HPDE6-E6E7 (cell line): ENCODE data around the gene COL17A1.

Experiments
- DNase-seq: peaks from one replicate; pipeline ENCODE4 v3.0.0; 2011; ENCODE audit warnings: missing footprints; ENCODE audit errors: extremely low spot score

Gene COL17A1

DNA sequence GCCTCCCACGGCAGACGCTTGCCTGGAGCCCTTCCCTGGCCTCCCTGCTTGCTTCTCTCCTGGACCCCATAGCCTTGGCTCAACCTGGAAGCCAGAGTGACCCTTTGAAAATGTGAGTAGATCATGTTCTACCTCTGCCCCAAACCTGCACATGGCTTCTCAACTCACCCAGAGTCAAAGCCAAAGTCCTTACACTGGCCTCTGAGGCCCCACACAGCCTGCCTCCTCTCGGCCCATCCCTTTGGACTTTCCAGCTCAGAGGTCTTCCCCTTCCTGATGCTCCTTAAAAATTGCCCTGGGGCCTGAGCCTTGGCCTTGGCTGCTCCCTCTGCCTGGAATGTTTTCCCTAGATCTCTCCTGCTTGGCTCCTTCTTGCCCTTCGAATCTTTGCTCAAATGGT, 32.5 kb downstream of the COL17A1 start:
- DNase-seq, result no peak

DNA sequence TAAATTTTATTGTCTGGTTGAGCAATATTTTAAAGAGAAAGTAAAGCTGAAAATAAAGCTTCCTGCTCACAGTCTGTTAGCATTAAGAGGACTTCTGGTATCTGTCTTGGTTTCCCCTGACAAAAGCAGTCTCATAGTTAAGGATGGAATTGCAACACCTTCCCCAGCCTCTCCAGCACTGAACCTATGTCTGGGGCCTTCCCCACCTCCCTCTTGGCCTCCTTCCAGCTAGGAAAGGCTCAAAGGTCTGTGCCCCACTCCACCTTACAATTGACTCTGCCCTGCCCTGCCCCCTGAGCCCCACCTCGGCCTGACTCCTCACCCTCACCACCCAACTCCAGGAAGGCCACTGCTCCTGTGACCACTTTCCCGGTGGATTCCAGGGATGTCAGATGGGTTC, 33.2 kb downstream of the COL17A1 start:
- DNase-seq, result no peak

DNA sequence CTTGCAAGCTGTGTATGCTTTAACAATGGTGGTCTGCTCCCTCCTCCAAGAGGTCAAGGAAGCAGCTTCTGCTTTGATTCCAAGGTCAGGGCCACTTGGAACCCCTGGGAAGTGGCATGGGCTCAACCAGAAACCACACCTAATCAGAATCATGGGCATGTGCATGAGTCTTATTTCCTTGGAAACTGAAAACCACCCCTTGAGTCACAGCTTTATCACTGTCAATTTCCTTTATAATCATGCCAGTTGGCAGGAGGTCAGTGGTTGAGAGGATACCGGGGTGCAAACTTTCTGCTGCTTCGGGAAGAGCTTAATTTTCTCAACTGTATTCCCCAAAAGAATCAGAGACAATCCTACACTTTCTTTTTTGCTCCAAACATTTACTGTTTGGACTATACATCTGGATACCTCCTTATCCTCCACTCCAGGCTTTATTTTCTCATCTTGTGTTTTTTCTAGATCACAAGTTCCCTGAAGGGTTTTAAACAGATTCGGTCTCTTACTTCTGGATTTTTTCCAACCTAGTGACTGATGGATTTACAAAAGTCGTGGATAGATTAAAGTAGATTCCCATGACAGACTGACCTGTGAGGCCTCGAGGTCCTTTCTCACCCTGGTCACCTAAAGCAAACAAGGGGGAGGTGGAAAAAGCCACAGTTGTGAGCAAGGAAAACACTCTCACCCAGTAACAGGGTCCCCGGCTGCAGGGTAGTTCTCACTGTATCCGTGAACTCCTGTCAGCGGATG, 36.0 kb downstream of the COL17A1 start:
- no peak for DNase-seq

DNA sequence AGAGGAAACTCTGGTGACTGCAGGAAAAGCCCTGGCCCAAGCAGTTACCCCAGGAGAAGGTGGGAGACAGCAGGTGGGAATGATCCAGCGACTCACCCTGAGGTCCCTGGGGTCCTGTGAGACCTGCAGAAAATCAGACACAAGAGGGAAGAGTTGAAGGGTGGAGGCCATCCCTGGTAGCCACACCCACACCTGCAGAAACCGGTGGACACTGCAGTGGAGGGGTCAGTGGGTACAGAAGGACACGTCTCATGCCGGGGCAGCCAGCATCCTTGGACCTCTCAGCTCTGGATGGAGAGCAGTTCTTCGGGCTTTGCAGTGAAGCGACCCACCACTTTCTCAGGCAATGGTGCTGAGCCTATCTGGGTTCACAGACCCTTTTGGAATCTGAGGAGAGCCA, 39.0 kb downstream of the COL17A1 start:
- no peak for DNase-seq

DNA sequence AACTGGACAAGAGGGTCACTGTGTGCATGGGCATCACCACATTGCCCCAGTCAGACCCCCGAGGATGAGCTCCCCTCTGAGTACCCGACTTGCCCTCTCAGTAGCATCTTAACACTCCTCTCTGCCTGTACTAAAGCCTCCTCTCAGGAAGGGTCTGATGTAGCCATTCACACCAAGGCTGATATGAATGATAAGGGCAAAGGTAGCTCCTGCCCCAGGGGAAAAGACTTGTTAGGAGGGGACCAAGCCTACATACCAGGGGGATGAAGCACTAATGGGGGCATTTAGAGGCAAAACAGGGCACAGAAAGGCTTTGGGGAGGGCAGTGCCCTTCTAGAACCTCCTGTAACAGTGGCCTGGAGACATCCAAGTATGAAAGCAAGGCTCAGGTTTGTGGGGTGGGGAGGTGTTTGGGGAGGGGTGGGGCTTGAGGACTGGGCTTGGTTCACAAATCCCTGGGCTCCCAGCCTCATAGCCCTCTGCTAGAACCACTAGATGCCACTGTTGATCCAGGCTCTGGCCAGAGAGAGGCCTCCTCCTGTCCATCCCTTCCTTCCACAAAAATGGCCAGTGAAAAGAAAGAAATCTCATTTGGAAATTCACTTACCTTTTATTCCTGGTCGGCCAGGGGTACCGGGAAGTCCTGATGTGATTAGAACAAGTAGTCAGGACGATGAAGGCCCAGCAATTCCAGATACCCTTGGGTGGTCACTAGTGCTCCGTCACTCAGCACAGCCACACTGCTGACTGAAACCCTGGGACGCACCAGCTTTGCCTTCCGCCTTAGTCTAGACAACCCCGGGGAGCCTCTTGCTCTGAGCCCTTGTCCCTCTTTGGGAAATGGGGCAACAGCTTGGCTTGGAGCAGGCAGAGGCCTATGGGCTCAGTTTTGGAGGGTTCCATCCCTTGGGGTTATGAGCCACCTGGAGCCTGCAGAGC, 40.3 kb downstream of the COL17A1 start:
- no peak for DNase-seq

DNA sequence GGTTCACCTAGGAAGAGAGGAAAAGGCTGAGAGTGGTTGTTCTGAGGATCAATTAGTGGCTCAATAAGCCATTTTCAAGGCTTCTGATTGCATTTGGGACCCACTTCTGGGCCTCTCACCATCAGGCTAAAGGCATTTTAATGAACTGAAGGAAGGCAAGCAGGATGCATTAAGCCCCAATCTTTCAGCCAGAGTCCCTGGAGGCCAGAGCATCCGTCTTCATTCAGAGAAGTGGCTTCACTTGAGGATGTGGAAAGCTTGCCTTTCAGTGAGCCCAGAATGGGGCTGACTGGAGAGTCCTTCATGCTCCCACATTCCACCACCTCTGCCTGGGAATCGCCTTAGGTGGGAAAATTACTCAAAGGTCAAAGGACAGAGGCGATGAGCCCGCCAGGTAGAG, 41.8 kb downstream of the COL17A1 start:
- DNase-seq, result no peak

DNA sequence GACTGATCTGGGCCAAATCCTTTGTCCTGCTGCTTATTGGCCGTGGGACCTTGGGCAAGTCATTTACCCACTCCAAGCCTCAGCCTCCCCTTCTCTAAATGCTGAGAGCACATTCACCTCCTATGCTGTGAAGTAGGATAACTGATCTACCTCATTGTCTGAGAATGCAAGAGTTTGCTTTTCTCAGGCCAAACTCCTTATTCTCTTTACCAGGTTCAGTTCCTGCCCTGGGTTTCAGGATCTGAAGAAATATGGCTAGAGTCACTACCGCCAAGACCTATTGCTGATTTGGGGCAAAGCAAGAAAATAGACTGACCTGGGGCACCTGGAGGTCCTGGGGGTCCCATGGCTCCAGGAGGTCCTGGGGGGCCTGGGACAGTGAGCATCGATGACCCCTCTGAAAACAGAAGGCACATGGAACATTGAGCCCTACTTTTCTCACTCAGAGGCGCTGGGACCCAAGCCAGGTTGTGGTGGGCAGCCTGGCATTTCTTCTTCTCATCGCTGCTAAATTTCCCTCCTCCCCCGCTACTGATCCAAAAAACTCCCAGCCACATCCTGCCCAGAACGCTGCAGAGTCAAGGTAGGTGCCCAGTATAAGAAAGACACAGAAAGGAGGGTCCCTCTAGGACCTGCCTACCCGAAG, 42.4 kb downstream of the COL17A1 start:
- DNase-seq, result no peak

DNA sequence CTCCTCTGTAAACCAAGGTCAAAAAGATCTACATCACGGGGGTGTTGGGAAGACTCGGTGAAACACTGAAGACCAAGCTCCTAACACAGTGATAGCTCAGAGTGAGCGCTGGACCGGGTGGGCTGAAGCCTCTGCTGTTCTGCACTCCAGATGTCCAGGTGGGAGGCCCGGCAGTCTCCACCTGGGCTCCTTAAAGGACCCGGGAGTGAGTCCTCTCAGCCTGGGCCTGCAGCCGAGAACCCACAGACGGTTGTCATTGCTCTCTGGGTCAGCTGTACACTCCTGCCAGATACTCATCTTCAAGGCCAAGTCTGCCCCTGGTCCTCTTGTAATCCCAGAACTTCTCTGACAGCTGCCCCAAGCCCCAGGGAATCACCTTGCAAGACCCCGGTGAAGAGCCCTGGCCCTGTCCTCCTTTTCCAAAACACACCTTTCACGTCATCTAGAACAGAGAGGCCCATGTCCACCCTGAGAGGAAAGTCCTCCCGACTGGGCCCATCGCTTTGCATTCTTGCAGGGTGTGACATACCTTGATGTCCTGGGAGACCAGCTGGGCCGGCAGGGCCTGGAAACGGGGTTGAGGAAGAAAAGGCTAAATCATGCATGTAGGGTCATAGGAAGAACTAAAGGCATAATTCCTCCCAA, 43.7 kb downstream of the COL17A1 start:
- no peak for DNase-seq

DNA sequence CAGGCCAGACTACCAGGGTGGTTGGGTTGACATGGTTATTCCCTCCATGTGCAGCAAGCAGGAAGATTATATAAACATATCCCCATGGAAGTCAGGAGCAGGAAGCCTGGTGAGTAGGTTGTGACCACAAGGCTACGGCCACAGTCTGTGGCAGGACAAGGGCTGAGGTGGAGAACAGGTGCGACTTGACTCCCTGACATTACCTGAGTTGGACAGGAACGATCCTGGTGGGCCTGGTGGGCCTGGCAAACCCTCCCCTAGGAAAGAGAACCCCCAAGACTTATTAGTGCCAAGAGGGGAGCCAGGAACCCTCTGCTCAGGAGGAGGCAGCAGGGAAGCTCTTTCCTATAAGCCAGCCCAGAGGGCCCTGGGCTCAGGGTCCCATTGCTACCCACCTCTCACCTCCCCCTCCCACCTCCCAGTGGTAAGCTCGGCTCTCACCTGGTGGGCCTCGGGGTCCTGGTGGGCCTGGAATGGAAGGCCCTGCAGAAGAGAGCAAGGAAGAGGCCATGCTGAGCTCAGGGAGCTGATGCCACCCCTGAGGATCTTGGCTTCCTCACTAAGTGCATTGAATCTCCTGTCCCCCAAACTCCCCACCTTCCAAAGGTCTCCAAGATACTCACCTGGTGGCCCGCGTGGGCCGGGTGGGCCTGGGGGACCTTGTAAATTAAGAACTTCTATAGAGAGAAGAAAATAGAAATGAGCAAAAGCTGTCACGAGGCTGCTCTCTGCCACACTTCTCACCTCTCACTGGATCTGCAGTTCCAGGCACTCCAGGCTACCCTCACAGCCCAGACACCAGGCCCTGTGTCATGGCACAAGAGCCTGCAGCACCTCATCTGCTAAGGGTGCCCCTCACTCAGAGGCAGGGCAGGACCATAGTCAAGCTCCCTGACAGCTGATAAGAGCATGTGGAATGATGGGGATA, 44.6 kb downstream of the COL17A1 start:
- no peak for DNase-seq

DNA sequence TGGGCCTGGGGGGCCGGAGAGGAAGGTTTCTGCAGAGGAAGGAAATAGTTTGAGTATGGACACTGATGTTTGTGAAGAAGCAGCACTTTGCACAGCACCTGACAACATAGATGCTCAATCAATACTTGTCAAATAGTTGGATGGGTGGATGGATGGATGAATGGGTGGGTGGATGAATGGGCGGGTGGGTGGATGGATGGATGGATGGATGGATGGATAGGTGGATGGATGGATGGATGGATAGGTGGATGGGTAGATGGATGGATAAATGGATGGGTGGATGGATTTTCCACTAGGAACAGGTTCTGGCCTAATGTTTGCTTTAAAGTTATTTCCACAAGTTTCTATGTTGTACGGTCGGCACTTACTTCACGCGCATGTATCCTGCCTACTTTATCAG, 45.3 kb downstream of the COL17A1 start:
- DNase-seq, result no peak

DNA sequence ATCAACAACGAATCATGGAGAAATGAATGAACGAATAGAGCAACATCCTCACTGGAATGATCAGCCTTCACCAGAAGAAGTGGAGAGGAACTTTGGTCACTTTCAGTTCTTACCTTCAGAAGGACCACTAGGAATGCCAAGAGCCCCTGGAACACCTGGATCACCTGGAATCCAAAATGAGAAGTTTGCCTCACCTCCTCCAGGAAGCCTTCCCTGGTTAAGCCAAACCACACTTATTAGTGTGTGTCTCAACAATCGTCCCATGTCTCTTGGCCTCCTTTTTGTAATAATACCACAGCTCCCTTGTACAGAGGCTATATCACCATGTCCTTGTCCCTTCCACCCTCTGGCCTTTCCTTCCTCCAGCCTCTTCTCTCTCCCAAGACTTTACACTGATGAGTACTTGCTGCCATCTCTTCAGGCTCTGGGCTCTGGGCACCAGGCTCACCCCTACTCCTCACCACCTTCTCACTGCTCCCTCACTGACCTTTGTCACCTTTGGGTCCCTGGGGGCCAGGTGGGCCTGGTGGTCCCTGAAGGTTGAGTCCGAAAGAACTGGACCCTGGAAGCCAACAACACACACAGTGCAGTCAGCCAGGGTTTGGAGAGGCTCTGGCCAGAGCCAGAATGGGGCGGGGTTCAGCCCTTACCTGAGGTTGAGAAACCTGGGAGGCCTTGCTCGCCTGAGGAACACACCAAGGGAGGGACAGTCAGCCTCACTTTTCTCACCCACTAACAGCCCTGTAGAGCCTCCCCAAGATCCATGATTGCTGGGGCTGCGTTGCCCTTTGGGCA, 46.5 kb downstream of the COL17A1 start:
- no peak for DNase-seq

DNA sequence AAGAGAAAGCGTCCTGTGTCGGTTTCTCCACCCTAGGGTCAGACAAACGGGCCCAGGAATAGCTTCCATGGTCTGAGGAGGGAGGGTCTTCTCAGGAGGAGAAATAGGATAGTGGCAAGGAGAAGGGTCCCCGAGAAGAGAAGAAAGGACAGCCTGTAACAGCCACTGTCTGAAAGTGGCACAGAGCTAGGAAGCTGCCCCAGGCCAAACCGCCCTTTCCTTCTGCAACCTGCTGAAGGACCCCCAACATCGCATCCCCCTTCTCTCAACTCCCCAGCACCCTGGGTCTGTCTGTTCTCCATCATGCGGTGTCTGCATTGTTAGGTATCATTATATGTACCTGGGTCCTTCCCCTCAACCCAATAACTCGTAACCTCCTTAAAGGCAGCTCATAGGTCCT, 47.1 kb downstream of the COL17A1 start:
- DNase-seq, result no peak

DNA sequence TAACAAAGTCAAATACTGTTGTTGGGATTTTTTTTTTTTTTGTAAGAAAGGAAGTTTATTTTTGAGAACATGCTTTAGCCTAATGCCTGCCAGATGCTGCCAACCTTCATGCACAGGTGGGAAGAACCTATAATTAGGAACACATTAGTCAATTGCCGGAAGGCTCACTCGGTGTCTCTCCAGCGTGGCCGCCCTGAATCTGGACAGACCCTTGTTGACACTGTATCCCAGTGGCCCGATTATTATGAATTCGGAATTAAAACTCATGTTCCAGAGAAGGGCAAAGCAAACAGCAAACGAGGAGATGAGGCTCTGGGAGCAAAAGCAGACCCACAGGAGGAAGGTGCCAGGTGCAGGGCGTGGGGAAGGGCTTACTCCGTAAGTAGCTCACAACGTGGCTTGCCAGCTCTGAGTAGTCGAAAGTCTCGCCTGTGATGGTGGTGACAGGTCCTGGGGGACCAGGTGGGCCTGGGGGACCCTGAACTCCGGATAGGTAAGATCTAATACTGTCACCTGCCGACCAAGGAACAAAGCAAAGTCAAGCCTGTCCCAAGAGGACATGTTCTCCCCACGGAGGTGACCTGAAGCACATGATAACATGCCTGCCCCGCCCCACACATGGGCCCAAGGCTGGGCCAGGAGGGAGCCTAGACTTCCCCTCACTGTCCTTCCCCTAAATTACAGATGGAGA, 48.3 kb downstream of the COL17A1 start:
- no peak for DNase-seq

DNA sequence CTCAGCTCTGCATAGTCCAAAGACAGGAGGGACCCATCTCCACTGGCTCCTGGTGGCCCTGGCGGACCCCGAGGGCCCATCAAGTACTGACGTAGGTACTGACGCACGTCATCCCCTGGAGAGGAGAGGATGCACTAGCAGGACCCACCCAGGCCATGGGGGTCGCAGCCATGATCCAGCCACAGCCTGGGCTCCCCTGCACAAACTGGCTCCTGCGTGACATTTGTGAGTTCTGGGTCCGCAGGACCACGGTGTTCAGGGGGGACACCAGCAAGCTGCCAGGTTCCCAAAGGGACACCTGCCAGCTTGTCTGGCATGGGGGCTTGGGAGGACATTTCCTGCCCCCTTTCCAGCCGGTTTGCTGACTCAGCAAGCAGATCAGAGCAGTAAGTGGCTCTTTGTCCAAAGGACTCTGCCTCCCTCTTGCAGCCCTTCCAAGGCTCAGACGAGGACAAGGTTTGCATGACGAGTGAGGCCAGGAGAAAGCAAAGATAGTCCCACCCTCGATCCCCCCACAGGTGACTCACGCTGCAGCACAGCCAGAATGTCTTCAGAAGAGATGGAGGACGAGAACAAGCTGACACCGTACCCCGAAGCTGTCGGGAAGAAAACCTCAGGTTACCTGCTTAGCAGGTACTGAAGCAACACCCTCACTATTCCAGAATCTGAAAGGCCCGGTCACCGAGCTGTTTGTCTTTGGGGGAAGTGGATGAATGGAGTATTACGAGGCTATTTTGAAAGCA, 49.0 kb downstream of the COL17A1 start:
- no peak for DNase-seq

DNA sequence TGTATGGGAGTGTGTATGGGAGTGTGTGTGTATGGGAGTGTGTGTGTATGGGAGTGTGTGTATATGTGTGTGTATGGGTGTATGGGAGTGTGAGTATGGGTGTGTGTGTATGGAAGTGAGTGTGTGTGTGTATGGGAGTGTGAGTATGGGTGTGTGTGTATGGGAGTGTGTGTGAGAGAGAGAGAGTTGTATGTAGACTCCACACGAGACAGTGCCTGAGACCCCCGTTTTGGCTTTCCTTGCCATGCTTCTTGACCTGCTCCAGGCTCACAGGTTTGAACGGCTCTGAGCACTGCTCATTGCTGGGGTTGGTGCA, 49.7 kb downstream of the COL17A1 start:
- DNase-seq, result no peak

DNA sequence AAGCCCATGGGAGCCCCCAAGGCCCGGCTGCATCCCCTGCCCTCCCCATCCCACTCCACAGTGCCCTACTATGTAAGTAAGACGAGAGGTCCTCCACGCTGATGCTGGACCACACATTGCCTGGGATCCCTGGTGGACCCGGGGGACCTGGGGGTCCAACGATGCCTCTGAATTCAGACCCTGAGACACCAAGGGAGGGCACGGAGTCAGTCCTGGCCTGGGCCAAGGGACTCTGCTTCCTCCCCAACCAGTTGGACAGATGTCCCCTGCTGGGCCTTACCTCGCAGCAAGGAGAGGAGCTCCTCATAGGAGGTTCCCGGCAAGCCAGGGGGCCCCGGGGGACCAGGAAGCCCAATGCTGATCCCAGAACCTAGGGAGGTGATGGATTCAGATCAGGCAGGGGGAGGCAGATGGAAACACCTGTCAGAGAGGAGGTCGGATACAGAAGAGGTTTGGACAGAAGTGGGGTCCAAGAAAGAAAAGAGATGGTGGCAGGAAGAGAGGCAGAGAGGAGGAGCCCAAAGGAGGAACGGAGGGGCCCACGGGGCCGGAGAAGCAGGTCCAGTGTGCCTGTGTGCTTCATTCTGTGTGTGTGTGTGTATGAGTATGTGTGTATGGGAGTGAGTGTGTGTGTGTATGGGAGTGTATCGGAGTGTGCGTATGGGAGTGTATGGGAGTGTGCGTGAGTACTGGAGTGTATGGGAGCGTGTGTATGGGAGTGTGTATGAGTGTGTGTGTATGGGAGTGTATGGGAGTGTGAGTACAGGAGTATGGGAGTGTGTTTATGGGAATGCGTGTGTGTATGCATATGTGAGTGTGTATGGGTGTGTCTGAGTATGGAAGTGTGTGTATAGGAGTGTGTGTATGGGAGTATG, 50.2 kb downstream of the COL17A1 start:
- no peak for DNase-seq

DNA sequence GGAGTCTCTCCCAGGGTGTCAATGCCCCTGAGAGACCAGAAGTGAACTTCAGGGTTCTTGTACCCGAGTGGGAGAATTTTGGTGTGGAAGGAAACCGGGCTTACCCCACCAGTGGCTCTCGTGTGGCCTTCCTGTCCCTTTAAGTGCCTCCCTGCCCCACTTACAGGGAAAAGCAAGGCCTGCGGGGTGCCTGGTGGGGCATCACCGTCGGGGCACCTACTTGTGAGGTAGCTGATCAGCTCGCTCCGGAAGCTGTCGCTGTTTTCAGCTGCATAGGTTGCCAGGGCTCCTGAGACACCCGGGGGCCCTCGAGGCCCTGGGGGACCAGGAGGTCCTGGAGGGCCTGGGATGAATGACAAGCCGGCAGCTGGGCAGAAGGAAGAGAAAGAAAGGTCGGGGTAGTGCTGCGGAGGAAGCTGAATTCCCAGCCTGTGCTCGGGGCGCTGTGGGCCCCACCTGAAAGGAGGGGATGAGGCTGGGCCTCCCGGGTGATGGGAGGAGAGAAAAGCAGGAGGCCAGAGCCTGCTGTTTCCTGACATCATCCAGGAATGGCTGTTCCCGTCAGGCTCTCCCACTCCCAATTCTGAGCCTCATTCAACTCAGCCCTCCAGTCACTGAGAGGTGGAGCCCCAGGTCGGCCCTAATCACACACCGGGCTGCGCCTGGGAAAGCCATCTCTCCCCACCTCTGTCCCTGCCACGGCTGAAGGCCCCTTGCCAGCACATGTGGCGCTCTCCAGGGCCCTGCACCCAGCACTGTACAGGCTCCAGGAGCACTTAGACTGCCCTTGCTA, 51.1 kb downstream of the COL17A1 start:
- no peak for DNase-seq
